HepG2 (cell line): ENCODE data around the gene ALKBH5. TPM values are rescaled to one million over a fixed set of nuclear protein-coding genes. Genes with fewer than 3 reads are reported as not detected.

Source experiments
- ATAC-seq: fragments of 200-7000 bp; cut with Tn5 transposase; 3 replicates; pipeline ENCODE4 v1.9.1; 2020; ENCODE audit warnings: mild to moderate bottlenecking, moderate library complexity
- BruUV-seq: library from RNA; stranded (reverse); fragments of 400-500 nt; replicated peaks from 2 replicates; lab custom pipeline; 2021; lab: Mats Ljungman, UMichigan
- CTCF ChIA-PET: fragments of 300-600 bp; formaldehyde crosslinking; extraction: SDS; loops from one replicate; lab custom pipeline; 2021; ENCODE audit warnings: low total read pairs, inconsistent platforms, low intra/inter-chr PET ratio; lab: Yijun Ruan, JAX
- POLR2A ChIA-PET: fragments of 350-600 bp; sonication (Branson Sonifier 250); formaldehyde crosslinking; loops from one replicate; lab custom pipeline; 2020; ENCODE audit warnings: antibody characterized with exemption, inconsistent platforms; lab: Yijun Ruan, JAX
- DNase-seq: peaks from one replicate; pipeline ENCODE4 v3.0.0-alpha.2; 2015; ENCODE audit warnings: low spot score
- FAIRE-seq: peaks from 3 replicates; lab custom pipeline; 2011; peaks lifted over from hg19 to GRCh38; lab: Jason Lieb, UNC
- H2AFZ ChIP-seq: one replicate; pipeline ENCODE4 v1.6.1; 2011; ENCODE audit warnings: low read length, inconsistent platforms
- H3K27ac ChIP-seq: fragments of 300-600 bp; 3 replicates; pipeline ENCODE4 v1.8.0; 2011; ENCODE audit warnings: mixed run types, mild to moderate bottlenecking, mixed read lengths, low read length, inconsistent platforms; ENCODE audit not compliant: insufficient read depth; ENCODE audit errors: extremely low read length
- H3K27me3 ChIP-seq, 2 experiments: fragments of 200-600 bp in 1 of 2; 2 replicates in 1 of 2; 3 replicates in 1 of 2; pipeline versions ENCODE4 v1.6.0 to v1.8.0; 2011; ENCODE audit warnings: low read length in 2 of 2, mild to moderate bottlenecking in 2 of 2, moderate library complexity in 2 of 2, inconsistent platforms in 1 of 2; ENCODE audit not compliant: insufficient read depth in 2 of 2, control insufficient read depth in 1 of 2
- H3K36me3 ChIP-seq, 2 experiments: fragments of 200-600 bp in 1 of 2; replicated peaks in 1 of 2; 2 replicates in 1 of 2; 3 replicates in 1 of 2; pipeline versions ENCODE4 v1.5.1 to v1.8.0; 2011; ENCODE audit warnings: low read length in 2 of 2, inconsistent platforms in 1 of 2; ENCODE audit not compliant: insufficient read depth in 2 of 2, control insufficient read depth in 1 of 2
- H3K4me1 ChIP-seq: 2 replicates; pipeline ENCODE4 v1.5.1; 2012; ENCODE audit warnings: low read length, inconsistent platforms; ENCODE audit not compliant: insufficient read depth
- H3K4me2 ChIP-seq: 2 replicates; pipeline ENCODE4 v1.6.0; 2011; ENCODE audit warnings: low read depth, low read length, inconsistent platforms
- H3K4me3 ChIP-seq, 3 experiments: fragments of 200-600 bp in 1 of 3; sonication (generic), shearing (Covaris generic) in 1 of 3; replicated peaks in 1 of 3; 2 replicates each; pipeline ENCODE4 v1.5.1; 2011 to 2016; ENCODE audit warnings: low read length in 3 of 3, inconsistent platforms in 2 of 3, low read depth in 2 of 3, mild to moderate bottlenecking in 2 of 3, control low read depth in 1 of 3, mixed read lengths in 1 of 3; ENCODE audit not compliant: insufficient read depth in 1 of 3
- H3K79me2 ChIP-seq: one replicate; pipeline ENCODE4 v1.6.1; 2011; ENCODE audit warnings: low read length, inconsistent platforms; ENCODE audit not compliant: insufficient read depth
- H3K9ac ChIP-seq: 2 replicates; pipeline ENCODE4 v1.6.0; 2011; ENCODE audit warnings: mild to moderate bottlenecking, low read depth, low read length, inconsistent platforms; ENCODE audit not compliant: insufficient read depth
- H3K9me3 ChIP-seq: 2 replicates; pipeline ENCODE4 v1.5.1; 2012; ENCODE audit warnings: mild to moderate bottlenecking, low read length
- H4K20me1 ChIP-seq: 2 replicates; pipeline ENCODE4 v1.6.0; 2011; ENCODE audit warnings: inconsistent platforms, mild to moderate bottlenecking, low read length, moderate library complexity; ENCODE audit not compliant: insufficient read depth
- ZNF234 ChIP-seq: sonication (generic); formaldehyde crosslinking; conservative IDR thresholded peaks from 2 replicates; pipeline ENCODE4 v1.5.1; 2020; ENCODE audit warnings: mild to moderate bottlenecking, missing genetic modification reagents
- ZNF629 ChIP-seq: sonication (generic); formaldehyde crosslinking; conservative IDR thresholded peaks from 2 replicates; pipeline ENCODE4 v1.5.0; 2020; ENCODE audit warnings: missing genetic modification reagents
- ZNF674 ChIP-seq: sonication (generic); formaldehyde crosslinking; IDR thresholded peaks from 2 replicates; pipeline ENCODE4 v1.5.0; 2020; ENCODE audit warnings: low read depth, mild to moderate bottlenecking, missing genetic modification reagents
- WGBS: methylation state at CpG from one replicate; pipeline ENCODE4 v1.1.6; 2017; ENCODE audit warnings: low lambda C conversion rate; 5-methylcytosine and 5-hydroxymethylcytosine counted together
- in situ Hi-C: cut with HindIII; loops from 2 replicates; pipeline ENCODE4 v1.10.0; 2017; ENCODE audit warnings: low pct_unique_long_range_greater_than_20kb; ENCODE audit not compliant: extremely low pct_ligation_motif_present
- intact Hi-C: fragments of 100-400 bp; cut with micrococcal nuclease; formaldehyde crosslinking; loops from one replicate; pipeline ENCODE4 v1.10.0; 2022; ENCODE audit not compliant: unreplicated experiment
- polyA plus RNA-seq, 8 experiments: library from polyadenylated mRNA; depleted of rRNA in 3 of 8; stranded (reverse) in 7 of 8; unstranded in 1 of 8; fragments of >200 nt; fragmentation: Illumina TruSeq in 4 of 8; extraction: Trizol in 4 of 8; gene quantifications; 2 replicates each; pipeline versions ENCODE4 v1.2.1 to v1.2.3, GENCODE V29; 2011 to 2016; ENCODE audit warnings: low read depth in 4 of 8, missing spikeins in 1 of 8, mixed read lengths in 1 of 8; ENCODE audit not compliant: insufficient read depth in 1 of 8
- total RNA-seq, 5 experiments: library from RNA; depleted of rRNA; stranded (reverse); fragments of >200 nt; fragmentation: Illumina TruSeq; extraction: Trizol; gene quantifications; 2 replicates each; pipeline ENCODE4 v1.2.3, GENCODE V29; 2016; ENCODE audit warnings: low read depth in 1 of 5
- TF ChIP-seq, protein P1 (sequence below): sonication (generic); formaldehyde crosslinking; IDR thresholded peaks from 2 replicates; pipeline ENCODE4 v1.4.0; 2020; ENCODE audit warnings: mild to moderate bottlenecking, missing genetic modification reagents

Gene ALKBH5
- total and polyA plus RNA-seq, 2 of the 13 experiments (the other 11 are each of a cell fraction or from before 2014, with no cell fraction given) = 68.9 to 76.9 TPM

DNA sequence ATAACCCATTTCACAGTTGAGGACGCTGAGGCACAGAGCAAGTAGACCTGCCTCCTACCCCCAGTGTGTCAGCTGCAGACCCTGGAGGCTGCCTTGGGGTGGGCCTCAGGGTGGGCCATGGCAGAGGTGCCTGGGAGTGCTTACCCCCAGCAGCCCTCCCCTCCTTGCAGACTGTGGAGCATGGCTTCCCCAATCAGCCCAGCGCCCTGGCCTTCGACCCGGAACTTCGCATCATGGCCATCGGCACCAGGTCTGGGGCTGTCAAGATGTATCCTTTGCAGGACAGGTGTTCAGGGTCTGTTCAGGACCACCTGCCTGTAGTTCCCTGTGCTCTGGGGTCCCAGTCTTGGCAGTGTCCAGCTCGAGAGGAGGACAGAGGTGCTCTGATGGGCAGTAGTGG lies 46.1 kb downstream of the ALKBH5 start:
- Histone ChIP-seq H3K9ac (no peak overlapping the region), H3K4me1 (peaks cover 41% of the 10 kb centered on the region), H3K79me2 (peaks cover 21% of the 10 kb centered on the region), H3K9me3 (no peaks in the 10 kb centered on the region), H4K20me1 (peaks cover 4% of the 10 kb centered on the region; the same call in 1 of the 2 replicates), H3K4me3 (no peak overlapping the region), H3K36me3 (peaks cover 6 to 20% of the 10 kb centered on the region in 2 experiments; a peak in 4 of 5 replicates), H3K4me2 (no peak overlapping the region), H2AFZ (no peak overlapping the region), H3K27ac (no peak overlapping the region), H3K27me3 (no peaks in the 10 kb centered on the region; a peak in 1 of 5 replicates)
- intact Hi-C loops (no loop called here), in situ Hi-C loops (no loop called here)
- no peak for FAIRE-seq
- ChIA-PET POLR2A (no interaction called here), CTCF (no interaction called here)
- no peak for ATAC-seq
- peak; percentile 76 for TF ChIP-seq ZNF629 (CRISPR knock-in tag)
- TF ChIP-seq, protein P1, sequence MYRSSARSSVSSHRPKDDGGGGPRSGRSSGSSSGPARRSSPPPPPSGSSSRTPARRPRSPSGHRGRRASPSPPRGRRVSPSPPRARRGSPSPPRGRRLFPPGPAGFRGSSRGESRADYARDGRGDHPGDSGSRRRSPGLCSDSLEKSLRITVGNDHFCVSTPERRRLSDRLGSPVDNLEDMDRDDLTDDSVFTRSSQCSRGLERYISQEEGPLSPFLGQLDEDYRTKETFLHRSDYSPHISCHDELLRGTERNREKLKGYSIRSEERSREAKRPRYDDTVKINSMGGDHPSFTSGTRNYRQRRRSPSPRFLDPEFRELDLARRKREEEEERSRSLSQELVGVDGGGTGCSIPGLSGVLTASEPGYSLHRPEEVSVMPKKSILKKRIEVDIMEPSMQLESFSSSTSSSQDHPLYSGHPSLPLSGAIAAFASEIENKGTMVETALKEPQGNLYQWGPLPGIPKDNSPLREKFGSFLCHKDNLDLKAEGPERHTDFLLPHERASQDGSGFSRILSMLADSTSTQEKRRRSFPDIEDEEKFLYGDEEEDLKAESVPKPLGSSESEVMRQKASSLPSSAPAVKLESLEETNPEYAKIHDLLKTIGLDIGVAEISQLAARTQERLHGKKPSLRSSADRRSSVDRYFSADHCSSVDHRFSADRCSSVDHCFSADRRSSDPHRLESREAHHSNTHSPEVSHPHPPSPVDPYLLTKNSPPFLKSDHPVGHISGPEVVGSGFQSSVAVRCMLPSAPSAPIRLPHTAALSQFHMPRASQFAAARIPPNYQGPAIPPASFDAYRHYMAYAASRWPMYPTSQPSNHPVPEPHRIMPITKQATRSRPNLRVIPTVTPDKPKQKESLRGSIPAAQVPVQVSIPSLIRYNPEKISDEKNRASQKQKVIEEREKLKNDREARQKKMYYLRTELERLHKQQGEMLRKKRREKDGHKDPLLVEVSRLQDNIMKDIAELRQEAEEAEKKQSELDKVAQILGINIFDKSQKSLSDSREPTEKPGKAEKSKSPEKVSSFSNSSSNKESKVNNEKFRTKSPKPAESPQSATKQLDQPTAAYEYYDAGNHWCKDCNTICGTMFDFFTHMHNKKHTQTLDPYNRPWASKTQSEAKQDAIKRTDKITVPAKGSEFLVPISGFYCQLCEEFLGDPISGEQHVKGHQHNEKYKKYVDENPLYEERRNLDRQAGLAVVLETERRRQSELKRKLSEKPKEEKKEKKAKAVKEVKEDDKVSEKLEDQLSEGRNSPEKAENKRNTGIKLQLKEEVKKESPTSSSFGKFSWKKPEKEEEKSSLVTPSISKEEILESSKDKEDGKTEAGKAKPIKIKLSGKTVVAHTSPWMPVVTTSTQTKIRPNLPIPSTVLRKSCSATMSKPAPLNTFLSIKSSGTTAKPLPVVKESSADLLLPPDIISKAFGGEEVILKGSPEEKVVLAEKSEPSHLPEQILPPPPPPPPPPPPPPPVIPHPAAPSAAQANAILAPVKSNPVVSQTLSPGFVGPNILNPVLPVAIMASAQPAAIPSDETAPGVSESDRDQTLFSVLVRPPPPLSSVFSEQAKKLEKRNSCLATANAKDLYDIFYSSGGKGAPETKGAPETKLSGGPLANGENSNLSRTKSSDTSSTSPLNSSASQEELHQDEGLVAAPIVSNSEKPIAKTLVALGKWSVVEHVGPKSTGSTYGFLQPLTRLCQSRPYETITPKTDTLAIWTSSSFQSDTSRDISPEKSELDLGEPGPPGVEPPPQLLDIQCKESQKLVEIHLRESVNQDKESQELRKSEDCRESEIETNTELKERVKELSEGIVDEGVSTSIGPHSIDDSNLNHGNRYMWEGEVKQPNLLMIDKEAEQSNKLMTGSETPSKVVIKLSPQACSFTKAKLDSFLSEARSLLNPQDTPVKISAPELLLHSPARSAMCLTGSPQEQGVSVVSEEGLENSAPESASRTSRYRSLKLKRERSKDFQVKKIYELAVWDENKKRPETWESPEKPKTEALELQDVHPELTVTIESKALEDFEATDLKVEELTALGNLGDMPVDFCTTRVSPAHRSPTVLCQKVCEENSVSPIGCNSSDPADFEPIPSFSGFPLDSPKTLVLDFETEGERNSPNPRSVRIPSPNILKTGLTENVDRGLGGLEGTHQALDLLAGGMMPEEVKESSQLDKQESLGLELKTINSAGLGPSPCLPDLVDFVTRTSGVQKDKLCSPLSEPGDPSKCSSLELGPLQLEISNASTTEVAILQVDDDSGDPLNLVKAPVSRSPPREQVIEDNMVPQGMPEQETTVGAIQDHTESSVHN (CRISPR knock-in tag) = no peak
- TF ChIP-seq ZNF674 (CRISPR knock-in tag) = no peak
- no peak for TF ChIP-seq ZNF234 (CRISPR knock-in tag)
- 100% methylated on average over 5 of the region's 7 CpGs for WGBS
- no TSS peak for BruUV-seq
- DNase-seq = no peak
